DMS53 treated with DMSO at 0.1 percent for 48 hours (cell line): ENCODE data around the gene HHLA2.
"Not testable (repeated sequence)": the region's sequence is repeated elsewhere in the genome, so short reads cannot be mapped to it uniquely, and the experiment has no call there.

Experiments used
- DNase-seq: peaks from one replicate; lab custom pipeline; 2025; ENCODE audit not compliant: unreplicated experiment; lab: John Stamatoyannopoulos, UW

The HHLA2 gene, protein sequence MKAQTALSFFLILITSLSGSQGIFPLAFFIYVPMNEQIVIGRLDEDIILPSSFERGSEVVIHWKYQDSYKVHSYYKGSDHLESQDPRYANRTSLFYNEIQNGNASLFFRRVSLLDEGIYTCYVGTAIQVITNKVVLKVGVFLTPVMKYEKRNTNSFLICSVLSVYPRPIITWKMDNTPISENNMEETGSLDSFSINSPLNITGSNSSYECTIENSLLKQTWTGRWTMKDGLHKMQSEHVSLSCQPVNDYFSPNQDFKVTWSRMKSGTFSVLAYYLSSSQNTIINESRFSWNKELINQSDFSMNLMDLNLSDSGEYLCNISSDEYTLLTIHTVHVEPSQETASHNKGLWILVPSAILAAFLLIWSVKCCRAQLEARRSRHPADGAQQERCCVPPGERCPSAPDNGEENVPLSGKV

DNA sequence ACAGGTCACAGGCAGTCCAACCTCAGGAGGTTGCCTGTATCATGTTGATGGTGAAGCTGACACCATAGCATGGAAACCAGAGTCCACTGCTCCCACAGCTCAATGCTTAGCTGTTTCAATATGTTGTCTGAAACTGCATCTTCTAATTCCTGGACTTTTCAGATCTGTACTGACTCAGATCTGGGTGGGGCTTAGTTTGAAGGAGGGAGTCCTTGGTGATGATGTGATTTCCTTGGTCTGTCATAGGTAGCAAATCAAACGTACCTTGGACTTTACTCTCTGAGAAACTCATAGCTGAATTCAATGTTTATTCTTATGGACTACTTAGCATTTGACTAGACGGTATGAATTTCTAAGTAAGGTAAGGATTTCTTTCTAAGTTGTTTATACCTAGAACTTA, at the start of gene HHLA2:
Gene HHLA2 (plus strand): TSS at position 310 of the 400 bp plus-strand sequence. CDS start 55,266 bp downstream, outside the sequence.
- DNase-seq, result no peak

GRCh38 chr3:108250626-108251025, 45.7 kb upstream of the HHLA2 start:
- DNase-seq, result no peak

DNA sequence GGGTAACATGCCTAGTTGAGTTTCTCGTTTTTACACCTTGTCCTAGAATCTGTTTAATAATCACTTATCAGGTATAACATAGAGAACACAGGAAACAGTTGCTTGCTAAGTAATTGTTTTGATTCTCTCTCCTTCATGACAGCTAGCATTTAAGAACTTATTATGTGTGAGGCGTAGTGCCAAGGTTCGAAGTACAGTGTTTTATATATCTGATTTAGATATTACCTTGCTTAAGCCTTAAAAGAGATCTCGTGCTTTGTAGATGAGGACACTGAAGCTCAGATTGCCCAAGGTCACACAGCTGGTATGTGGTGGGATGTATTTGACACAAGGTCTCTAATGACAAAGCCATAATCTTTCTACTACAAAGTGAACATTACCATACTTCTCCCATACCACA, 45.1 kb upstream of the HHLA2 start:
- no peak for DNase-seq

GRCh38 chr3:108251844-108252243, 44.5 kb upstream of the HHLA2 start:
- no peak for DNase-seq

DNA sequence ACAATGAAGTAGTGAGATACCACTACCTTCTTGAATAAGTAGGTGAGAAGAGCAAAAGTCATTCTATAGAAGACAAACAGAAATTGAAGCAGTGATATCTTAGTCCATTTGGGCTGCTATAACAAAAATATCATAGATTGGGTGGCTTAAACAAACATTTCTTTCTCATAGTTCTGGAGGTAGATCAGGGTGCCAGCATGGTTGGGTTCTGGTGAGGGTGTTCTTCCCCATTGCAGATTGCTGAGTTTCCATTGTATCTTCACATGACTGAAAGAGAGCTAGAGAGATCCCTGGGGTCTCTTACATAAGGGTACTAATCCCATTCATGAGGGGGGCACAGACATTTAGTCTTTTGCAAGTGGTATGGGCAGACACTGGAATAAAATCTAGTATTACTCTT, 41.2 kb upstream of the HHLA2 start:
- no peak for DNase-seq

DNA sequence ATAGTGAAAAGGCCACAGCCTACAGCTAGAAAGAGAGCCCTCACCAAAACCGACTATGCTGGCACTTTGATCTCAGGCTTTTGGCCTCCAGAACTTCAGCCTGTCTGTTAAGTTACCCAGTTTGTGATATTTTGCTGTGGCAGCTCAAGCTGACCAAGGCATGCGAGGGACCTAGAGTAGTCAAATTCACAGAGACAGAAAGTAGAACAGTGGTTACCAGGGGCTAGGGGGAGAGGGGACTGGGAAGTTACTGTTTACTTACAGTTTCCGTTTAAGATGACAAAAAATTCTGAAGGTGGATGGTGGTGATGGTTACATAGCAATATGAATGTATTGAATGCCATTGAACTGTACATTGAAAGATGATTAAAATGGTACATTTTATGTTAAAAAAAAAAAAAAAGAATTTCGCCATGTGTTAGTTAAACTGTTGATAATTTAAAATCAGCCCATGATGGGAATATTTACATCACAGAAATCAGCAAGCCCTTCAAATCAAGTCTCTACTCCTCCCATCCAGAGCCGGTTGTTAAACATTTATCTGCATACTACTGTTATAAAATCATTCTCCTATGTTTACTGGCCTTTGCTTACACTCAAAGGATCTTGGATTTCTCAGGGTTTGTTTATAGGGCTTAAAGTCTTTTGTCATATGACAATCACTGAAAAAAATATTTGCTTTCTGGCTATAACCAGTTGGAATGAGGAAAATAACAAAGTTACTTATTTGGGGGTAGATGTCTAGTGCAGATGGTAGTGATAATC, 31.6 kb upstream of the HHLA2 start:
- not testable (repeated sequence) for DNase-seq

DNA sequence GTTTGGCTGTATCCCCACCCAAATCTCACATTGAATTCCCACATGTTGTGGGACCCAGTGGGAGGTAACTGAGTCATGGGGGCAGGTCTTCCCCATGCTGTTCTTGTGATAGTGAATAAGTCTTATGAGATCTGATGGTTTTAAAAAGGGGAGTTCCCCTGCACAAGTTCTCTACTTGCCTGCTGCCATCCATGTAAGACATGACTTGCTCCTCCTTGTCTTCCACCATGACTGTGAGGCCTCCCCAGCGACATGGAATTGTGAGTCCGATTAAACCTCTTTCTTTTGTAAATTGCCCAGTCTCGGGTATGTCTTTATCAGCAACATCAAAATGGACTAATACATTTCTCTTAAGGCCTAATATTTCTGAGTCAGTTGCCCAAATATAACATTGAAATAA, 28.1 kb upstream of the HHLA2 start:
- not testable (repeated sequence) for DNase-seq

- no peak for DNase-seq
Observed at GRCh38 chr3:108271626-108272025, 24.7 kb upstream of the HHLA2 start.

GRCh38 chr3:108279066-108279465, 17.3 kb upstream of the HHLA2 start:
- not testable (repeated sequence) for DNase-seq

- no peak for DNase-seq
Observed at GRCh38 chr3:108280476-108280875, 15.9 kb upstream of the HHLA2 start.

GRCh38 chr3:108281670-108282069, 14.7 kb upstream of the HHLA2 start:
- DNase-seq, result no peak

DNA sequence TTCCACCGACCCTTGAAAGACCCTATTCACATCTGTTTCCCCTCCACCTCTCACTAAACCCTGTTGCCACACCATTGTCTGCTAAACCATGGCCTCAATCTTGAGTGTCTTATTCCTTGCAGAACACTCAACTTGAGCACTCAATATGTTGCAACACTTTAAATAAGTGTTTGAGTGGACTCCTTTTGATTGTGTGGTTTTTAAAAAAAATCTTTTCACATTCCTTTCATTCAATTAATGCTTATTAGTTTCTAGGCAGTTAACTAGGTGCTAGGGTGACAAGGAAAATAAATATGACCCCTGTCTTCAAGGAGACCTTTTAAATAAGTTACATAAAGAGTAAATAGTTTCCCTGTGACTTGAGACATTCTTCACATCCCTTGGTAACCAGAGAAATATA, 13.3 kb upstream of the HHLA2 start:
- no peak for DNase-seq

GRCh38 chr3:108283989-108284388, 12.4 kb upstream of the HHLA2 start:
- no peak for DNase-seq

DNA sequence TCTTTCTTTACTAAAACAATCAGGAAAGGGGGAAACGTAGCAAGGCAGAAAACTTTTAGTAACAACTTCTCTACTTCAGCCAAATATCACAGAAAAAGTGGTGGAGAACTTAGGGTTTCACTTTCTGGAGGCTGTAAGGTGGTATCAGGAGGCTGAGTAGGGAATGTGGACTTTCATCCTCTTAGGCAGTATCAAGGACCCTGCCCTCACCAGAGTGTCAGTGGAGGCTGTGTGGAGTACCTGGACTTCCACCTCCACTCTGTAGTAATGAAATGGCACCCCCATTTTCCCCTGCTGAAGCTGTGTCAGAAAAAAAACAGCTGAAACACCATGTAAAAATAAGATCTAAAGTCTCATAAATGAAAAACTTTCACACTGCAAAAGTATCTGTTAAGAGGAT, 11.2 kb upstream of the HHLA2 start:
- DNase-seq, result no peak

GRCh38 chr3:108287146-108287545, 9.2 kb upstream of the HHLA2 start:
- DNase-seq, result no peak

GRCh38 chr3:108288193-108288592, 8.2 kb upstream of the HHLA2 start:
- DNase-seq, result not testable (repeated sequence)

DNA sequence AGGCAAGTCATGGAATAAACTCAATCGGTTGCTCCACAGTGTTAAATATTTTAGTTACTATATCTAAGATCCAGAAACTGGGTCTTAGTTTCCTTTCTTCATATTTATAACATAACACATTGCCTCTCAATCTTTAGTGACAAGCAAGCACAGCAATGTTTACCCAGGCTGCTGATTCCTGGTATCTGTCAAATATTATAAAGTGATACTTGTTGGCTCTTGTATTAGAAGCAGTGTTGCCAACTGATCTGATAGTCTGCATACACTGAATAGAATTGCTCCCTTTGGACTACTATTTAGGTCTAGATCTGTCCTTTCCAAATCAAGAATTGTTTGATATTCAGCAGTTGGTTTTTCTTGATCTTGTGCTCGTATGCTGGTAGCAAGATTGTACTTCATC, 7.2 kb upstream of the HHLA2 start:
- DNase-seq, result no peak

DNA sequence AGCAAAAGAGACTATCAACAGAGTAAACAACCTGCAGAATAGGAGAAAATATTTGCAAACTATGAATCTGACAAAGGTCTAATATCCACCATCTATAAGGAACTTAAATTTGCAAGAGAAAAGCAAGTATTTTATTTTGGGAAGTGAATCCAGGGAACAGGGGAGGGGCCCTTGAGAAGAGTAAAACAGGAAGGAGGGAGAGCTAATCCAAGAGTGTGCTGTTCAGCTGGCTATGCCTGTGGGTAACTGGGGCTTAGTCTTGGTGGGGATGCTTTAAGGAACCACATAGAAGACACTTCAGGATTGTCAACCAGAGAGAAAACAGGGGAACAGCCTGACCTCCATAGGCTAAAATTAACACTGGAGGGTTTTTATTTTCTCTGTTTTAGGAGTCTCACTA, 3.9 kb upstream of the HHLA2 start:
- no peak for DNase-seq

- no peak for DNase-seq
Observed at GRCh38 chr3:108292905-108293328, 3.4 kb upstream of the HHLA2 start.

DNA sequence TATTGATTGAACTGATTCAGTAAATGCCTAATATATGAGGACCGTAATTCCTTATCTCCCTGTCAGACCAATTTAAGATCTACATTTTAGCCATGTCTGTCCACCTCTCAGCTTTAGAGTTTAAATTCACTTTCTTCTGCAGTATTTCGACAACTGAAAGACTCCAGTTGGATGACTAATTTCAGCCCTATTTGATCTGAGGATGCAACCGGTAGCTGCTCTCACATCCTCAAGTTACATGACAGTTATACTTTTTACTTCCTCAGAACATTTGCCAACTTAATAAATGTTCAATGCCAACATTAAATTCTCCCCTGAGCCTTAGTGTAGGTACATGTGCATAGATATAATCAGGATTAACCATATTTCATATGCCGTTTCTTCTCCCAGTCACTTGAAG, 2.5 kb upstream of the HHLA2 start:
- DNase-seq, result no peak

- DNase-seq, result no peak
Observed at GRCh38 chr3:108295421-108296175, 750 bp upstream of the HHLA2 start.

DNA sequence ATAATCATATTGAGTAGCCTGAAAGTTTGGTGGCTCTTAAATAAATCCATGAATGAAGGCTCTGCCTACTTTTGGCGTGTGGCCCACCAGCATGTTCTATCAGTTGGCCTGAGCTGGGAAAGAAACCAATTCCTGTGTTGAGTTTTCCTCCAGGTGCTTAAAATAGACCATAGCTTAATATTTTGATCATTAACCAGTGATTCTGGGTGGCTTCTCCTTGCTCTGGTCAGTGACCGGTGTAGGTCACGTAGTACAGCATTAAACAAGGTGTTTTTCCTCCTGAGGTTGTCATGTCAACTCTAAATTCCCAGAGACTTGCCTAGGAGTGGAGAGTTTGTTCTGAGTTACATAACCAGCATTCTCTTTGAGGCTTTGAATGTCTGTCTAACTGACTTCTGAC, 1.3 kb downstream of the HHLA2 start:
- DNase-seq, result no peak
